Measurements from ENCODE around the gene UGT1A9. TPM values are rescaled to one million over a fixed set of nuclear protein-coding genes. Genes with fewer than 3 reads are reported as not detected.
"Not testable (repeated sequence)": the region's sequence is repeated elsewhere in the genome, so short reads cannot be mapped to it uniquely, and the experiment has no call there.

Gene UGT1A9
- total and polyA plus RNA-seq, 12 donors = not detected

DNA sequence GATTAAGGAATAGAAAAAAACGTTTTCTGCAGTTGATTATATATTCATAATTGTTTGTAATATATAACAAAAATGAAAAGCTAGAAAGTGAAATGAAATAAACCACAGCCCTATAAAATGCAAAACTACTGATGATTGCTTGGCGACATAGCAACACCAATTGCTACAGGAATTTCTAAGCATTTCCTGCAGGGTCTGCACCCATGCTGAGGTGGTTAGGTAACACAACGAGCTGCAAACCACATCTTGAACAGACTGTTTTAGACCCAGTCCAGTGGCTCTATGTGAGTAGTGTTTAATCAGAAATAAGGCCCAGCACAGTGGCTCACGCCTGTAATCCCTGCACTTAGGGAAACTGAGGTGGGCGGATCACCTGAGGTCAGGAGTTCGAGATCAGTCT lies 17.2 kb upstream of the UGT1A9 start:
- no peaks in the 10 kb centered on the region for H3K36me3 ChIP-seq
- H3K27me3 ChIP-seq = peaks cover 0 to 13% (median 3%) of the 10 kb centered on the region in 7 donors
- H3K9me3 ChIP-seq = no peaks in the 10 kb centered on the region
- no peak overlapping the region for H3K4me3 ChIP-seq
- H3K4me1 ChIP-seq = no peaks in the 10 kb centered on the region
- no peak for ATAC-seq
- TF ChIP-seq, protein P1, sequence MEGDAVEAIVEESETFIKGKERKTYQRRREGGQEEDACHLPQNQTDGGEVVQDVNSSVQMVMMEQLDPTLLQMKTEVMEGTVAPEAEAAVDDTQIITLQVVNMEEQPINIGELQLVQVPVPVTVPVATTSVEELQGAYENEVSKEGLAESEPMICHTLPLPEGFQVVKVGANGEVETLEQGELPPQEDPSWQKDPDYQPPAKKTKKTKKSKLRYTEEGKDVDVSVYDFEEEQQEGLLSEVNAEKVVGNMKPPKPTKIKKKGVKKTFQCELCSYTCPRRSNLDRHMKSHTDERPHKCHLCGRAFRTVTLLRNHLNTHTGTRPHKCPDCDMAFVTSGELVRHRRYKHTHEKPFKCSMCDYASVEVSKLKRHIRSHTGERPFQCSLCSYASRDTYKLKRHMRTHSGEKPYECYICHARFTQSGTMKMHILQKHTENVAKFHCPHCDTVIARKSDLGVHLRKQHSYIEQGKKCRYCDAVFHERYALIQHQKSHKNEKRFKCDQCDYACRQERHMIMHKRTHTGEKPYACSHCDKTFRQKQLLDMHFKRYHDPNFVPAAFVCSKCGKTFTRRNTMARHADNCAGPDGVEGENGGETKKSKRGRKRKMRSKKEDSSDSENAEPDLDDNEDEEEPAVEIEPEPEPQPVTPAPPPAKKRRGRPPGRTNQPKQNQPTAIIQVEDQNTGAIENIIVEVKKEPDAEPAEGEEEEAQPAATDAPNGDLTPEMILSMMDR (IDR thresholded peaks at IDR 0.05) = no peak
- DNase-seq = no peak
- 64 to 72% methylated on average over 6 of the region's 6 CpGs for WGBS, 2 donors
- H3K27ac ChIP-seq = no peak overlapping the region
- intact Hi-C loops (cut with DNase I) = no loop called here

DNA sequence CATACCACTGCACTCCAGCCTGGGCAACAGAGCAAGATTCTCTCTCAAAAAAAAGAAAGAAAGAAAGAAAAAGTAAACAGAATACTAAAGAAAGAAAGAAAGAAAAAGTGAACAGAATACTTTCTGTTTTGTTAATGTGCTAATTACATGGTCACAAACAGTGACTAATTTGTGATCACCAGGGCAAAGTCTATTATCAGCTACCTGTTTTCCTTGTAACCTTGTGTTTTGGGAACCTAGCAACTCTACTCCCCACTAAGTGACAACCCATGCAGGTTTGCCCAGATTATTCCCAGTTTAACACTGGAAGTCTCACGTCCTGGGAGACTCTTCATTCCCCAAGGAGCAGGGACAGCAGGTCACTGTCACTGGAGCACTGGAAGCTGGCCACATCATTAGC lies 16.7 kb upstream of the UGT1A9 start:
- Histone ChIP-seq H3K9me3 (no peaks in the 10 kb centered on the region), H3K4me1 (no peaks in the 10 kb centered on the region), H3K4me3 (no peak overlapping the region), H3K27me3 (peaks cover 0 to 13% (median 3%) of the 10 kb centered on the region in 7 donors), H3K36me3 (no peaks in the 10 kb centered on the region), H3K27ac (no peak overlapping the region)
- WGBS, 2 donors = 26 to 30% methylated on average over 1 of the region's 1 CpG
- TF ChIP-seq, protein P1 (IDR thresholded peaks at IDR 0.05) = no peak
- DNase-seq = no peak
- intact Hi-C loops (cut with DNase I) = no loop called here
- ATAC-seq = no peak

DNA sequence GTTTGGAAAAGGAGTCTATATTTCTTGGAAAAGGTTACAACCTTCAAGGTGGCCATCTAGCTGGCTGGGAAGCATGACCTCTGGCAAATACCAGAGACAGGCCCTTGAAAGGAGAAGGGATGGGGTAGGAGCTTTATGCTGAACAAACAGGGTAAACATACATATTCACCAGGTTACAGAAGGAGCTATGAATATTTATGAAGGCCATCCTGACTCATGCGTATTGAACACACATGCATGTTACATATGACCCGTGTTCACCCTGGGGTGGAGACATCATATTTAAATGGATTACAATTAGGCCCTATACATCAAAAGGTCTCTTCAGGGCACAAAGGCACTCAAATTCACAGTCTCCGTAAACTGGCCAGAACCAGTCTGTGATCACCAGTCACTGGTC lies 15.8 kb upstream of the UGT1A9 start:
- H3K36me3 ChIP-seq; DNase-seq; ATAC-seq; H3K9me3 ChIP-seq; H3K4me3 ChIP-seq; H3K27ac ChIP-seq; intact Hi-C loops (cut with DNase I); H3K4me1 ChIP-seq: not testable (repeated sequence)
- WGBS, 2 donors = 94 to 96% methylated on average over 3 of the region's 3 CpGs
- peaks cover 0 to 10% (median 2%) of the 10 kb centered on the region in 7 donors for H3K27me3 ChIP-seq

DNA sequence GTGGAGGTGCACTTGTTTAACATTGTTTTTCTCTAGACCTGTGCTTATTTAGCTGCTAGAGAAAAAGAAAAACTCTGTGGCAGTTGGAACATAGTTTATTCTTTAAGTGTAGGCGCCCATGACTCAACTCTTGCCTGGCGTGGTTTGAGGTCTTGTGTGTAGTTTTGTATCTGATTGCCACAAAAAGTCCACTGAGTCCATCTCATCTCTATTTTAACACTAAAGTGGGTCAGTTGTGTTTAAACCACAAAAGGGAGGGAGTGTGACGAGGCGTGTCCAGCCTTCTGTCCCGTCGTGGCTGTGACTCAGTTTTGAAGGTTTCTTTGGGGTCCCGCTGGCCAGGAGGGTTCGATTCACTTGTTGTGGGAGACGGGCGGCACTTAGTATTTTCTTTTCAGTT lies 15.3 kb upstream of the UGT1A9 start:
- H3K9me3 ChIP-seq = peaks cover 0 to 3% (median 0%) of the 10 kb centered on the region in 11 donors
- DNase-seq (no peak), ATAC-seq (no peak)
- no peaks in the 10 kb centered on the region for H3K4me1 ChIP-seq
- peaks cover 0 to 8% (median 0%) of the 10 kb centered on the region in 7 donors for H3K27me3 ChIP-seq
- H3K4me3 ChIP-seq = no peak overlapping the region
- H3K36me3 ChIP-seq = no peaks in the 10 kb centered on the region
- intact Hi-C loops (cut with DNase I) = no loop called here
- TF ChIP-seq, protein P1 (IDR thresholded peaks at IDR 0.05) = no peak
- WGBS, 2 donors = 89 to 90% methylated on average over 10 of the region's 10 CpGs
- H3K27ac ChIP-seq = no peak overlapping the region

DNA sequence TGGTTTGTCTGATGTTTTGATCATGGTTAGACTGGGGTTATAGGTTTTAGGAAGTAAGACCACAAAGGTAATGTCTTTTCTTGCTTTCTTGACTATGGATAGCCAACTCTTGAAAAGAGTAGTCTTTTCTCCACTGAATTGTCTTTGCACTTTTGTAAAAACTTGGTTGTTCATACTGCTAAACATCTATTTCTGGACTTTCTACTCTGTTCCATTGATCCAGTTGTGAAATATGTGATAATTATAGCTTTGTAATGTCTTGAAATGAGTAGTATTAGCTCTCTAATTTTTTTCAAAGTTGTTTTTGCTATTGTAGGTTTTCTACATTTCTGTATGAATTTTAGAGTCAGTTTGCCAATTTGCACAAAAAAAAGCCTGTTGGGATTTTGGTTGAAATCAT lies 13.1 kb upstream of the UGT1A9 start:
- DNase-seq (no peak), ATAC-seq (no peak)
- peaks cover 0 to 4% (median 0%) of the 10 kb centered on the region in 11 donors for H3K9me3 ChIP-seq
- no peaks in the 10 kb centered on the region for H3K4me1 ChIP-seq
- H3K27ac ChIP-seq = no peak overlapping the region
- peaks cover 0 to 6% (median 0%) of the 10 kb centered on the region in 7 donors for H3K27me3 ChIP-seq
- TF ChIP-seq, protein P1 (IDR thresholded peaks at IDR 0.05) = no peak
- H3K36me3 ChIP-seq = no peaks in the 10 kb centered on the region
- intact Hi-C loops (cut with DNase I) = no loop called here
- no peak overlapping the region for H3K4me3 ChIP-seq

All from heart right ventricle (tissue), 16 donors.